NCI-H2107 treated with DMSO at 0.1 percent for 48 hours (cell line): ENCODE data around the gene CCL3.

Experiments used
- DNase-seq: peaks from one replicate; lab custom pipeline; 2025; ENCODE audit not compliant: unreplicated experiment; lab: John Stamatoyannopoulos, UW

The CCL3 gene

DNA sequence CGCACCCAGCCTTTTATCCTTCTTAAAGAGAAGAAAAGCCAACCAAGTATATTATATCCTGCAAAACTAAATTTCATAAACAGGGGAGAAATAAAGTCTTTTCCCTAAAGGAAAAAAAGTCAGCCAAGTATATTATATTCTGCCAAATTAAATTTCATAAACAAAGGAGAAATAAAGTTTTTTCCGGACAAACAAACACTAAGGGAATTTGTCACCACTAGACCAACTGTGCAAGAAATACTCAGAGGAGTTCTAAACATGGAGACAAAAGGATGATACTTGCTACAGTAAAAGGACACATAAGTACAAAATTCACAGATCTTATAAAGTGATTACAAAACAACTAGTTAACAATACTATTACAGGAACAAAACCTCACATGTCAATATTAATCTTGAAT lies 40.3 kb downstream of the CCL3 start:
- DNase-seq: no peak

DNA sequence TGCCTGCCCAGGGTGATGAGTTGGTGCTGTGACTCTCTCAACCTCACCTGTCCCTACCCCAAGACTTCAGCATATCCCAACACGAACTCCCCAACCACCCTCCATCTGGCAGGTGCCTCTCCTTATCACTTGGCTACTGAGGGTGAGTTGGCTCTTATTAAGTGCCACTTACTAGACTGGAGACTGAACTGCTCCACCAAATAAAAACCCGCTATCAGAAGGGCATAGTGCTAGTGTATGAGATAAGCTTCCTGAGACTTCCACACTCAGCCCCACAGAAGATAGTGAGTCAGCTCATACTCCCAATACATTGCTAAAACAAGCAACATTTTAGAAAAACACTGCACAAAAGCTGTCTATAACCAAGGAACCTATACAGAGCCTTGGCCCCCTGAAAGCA lies 41.9 kb downstream of the CCL3 start:
- DNase-seq: no peak
